ENCODE results near the gene ZNF10.

ZNF10 gene

GRCh38 chr12:133130038-133130807 lies at the start of gene ZNF10, which contains the start of gene ZNF891:
TSS of gene ZNF10 (plus strand) at chr12:133130627. CDS start at chr12:133144493, 13,866 bp downstream.
TSS of gene ZNF891 (minus strand) at chr12:133130274. CDS start at chr12:133121918, 8,356 bp downstream.
- peak; percentile 93 for DNase-seq (ENCODE audit: low spot score)

GRCh38 chr12:133081159-133081780 lies 49.2 kb upstream of the ZNF10 start:
- DNase-seq (ENCODE audit: low spot score) = no peak

More at GRCh38 chr12:133130038-133130807, at the start of gene ZNF10, which contains the start of gene ZNF891:
- peak; percentile 3 for TF ChIP-seq CTCF (IDR thresholded peaks at IDR 0.05; ENCODE audit: extremely low read depth, missing control alignments)

GRCh38 chr12:133083345-133083744 lies 47.1 kb upstream of the ZNF10 start:
- TF ChIP-seq CTCF (IDR thresholded peaks at IDR 0.05; ENCODE audit: extremely low read depth, missing control alignments) = no peak
- DNase-seq (ENCODE audit: low spot score) = no peak

More at GRCh38 chr12:133081159-133081780, 49.2 kb upstream of the ZNF10 start:
- TF ChIP-seq CTCF (IDR thresholded peaks at IDR 0.05; ENCODE audit: extremely low read depth, missing control alignments) = no peak

GRCh38 chr12:133105620-133106019 lies 24.8 kb upstream of the ZNF10 start:
- no peak for DNase-seq (ENCODE audit: low spot score)
- TF ChIP-seq CTCF (IDR thresholded peaks at IDR 0.05; ENCODE audit: extremely low read depth, missing control alignments) = no peak

- no peak for TF ChIP-seq CTCF (IDR thresholded peaks at IDR 0.05; ENCODE audit: extremely low read depth, missing control alignments)
- no peak for DNase-seq (ENCODE audit: low spot score)
Measured at GRCh38 chr12:133106253-133106652, 24.2 kb upstream of the ZNF10 start.

GRCh38 chr12:133107121-133107520 lies 23.3 kb upstream of the ZNF10 start:
- no peak for TF ChIP-seq CTCF (IDR thresholded peaks at IDR 0.05; ENCODE audit: extremely low read depth, missing control alignments)
- DNase-seq (ENCODE audit: low spot score) = no peak

GRCh38 chr12:133108150-133108549 lies 22.3 kb upstream of the ZNF10 start:
- DNase-seq (ENCODE audit: low spot score) = no peak
- TF ChIP-seq CTCF (IDR thresholded peaks at IDR 0.05; ENCODE audit: extremely low read depth, missing control alignments) = no peak

Measured in GM20000 (cell line).